HL-60 (cell line): ENCODE results near the gene AP2B1.

Experiments
- CTCF ChIP-seq: IDR thresholded peaks from one replicate; pipeline ENCODE4 v1.5.1; 2011; ENCODE audit warnings: low read length, control low read depth, inconsistent platforms; ENCODE audit not compliant: insufficient read depth
- POLR2AphosphoS5 ChIP-seq: IDR thresholded peaks from 2 replicates; pipeline ENCODE4 v1.6.1; 2012; ENCODE audit warnings: low read depth

DNA sequence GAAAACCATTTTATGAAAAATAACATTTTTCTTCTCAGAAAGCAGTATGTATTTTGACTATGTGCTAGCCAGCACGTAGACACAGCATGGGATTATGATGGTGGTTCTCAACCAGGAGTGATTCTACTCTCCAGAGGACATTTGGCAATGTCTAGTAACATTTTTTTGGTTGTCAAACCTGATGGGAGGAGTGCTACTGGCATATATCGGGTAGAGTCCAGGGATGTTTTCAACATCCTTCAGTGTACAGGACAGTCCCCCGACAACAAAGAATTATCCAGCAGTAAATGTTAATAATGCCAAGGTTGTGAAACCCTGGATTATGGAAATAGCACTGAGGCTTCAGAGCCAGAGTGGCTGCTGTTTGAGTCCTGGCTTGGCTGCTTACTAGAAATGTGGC, 27.7 kb downstream of the AP2B1 start:
- TF ChIP-seq CTCF (no peak), POLR2AphosphoS5 (no peak)
